GM12878 (cell line): ENCODE results near the gene NEK3. TPM values are rescaled to one million over a fixed set of nuclear protein-coding genes. Genes with fewer than 3 reads are reported as not detected.
"Not testable (repeated sequence)": the region's sequence is repeated elsewhere in the genome, so short reads cannot be mapped to it uniquely, and the experiment has no call there.

Experiments used
- ATAC-seq: fragments of 200-7000 bp; cut with Tn5 transposase; 3 replicates; pipeline ENCODE4 v1.9.1; 2020; ENCODE audit warnings: mild to moderate bottlenecking, moderate library complexity
- BruUV-seq: library from RNA; stranded (reverse); fragments of 400-500 nt; replicated peaks from 2 replicates; lab custom pipeline; 2021; lab: Mats Ljungman, UMichigan
- CTCF ChIA-PET: fragments of 300-600 bp; sonication (Branson Sonifier 250); formaldehyde crosslinking; extraction: SDS; loops from one replicate; lab custom pipeline; 2021; ENCODE audit warnings: inconsistent platforms; lab: Yijun Ruan, JAX
- POLR2A ChIA-PET: fragments of 350-600 bp; formaldehyde crosslinking; extraction: SDS; loops from one replicate; lab custom pipeline; 2021; ENCODE audit warnings: inconsistent platforms; lab: Charles Lee
- RAD21 ChIA-PET: fragments of 300-600 bp; sonication (Branson Sonifier 250); formaldehyde crosslinking; loops from one replicate; lab custom pipeline; 2023; ENCODE audit warnings: antibody characterized with exemption; ENCODE audit not compliant: unreplicated experiment; lab: Charles Lee
- SMC1A ChIA-PET: fragments of 300-600 bp; sonication (Branson Sonifier 250); formaldehyde crosslinking; loops from one replicate; lab custom pipeline; 2023; ENCODE audit not compliant: unreplicated experiment, uncharacterized antibody; lab: Charles Lee
- DNase-seq: peaks from one replicate; pipeline ENCODE4 v3.0.0-alpha.2; 2011; ENCODE audit warnings: low read depth, low spot score
- FAIRE-seq: peaks from 3 replicates; lab custom pipeline; 2011; peaks lifted over from hg19 to GRCh38; lab: Jason Lieb, UNC
- H2AFZ ChIP-seq: 2 replicates; pipeline ENCODE4 v1.6.0; 2011; ENCODE audit warnings: low read depth, low read length, control low read depth; ENCODE audit not compliant: control insufficient read depth
- H3K27ac ChIP-seq: 2 replicates; pipeline ENCODE4 v1.5.1; 2011; ENCODE audit warnings: control low read depth; ENCODE audit not compliant: control insufficient read depth, insufficient read depth
- H3K27me3 ChIP-seq, 2 experiments: replicated peaks in 1 of 2; 2 replicates each; pipeline versions ENCODE4 v1.6.0 to v1.6.1; 2011; ENCODE audit warnings: low read length in 1 of 2; ENCODE audit not compliant: control insufficient read depth in 2 of 2, insufficient read depth in 2 of 2
- H3K36me3 ChIP-seq, 2 experiments: 2 replicates each; pipeline ENCODE4 v1.5.1; 2011; ENCODE audit warnings: low read length in 1 of 2; ENCODE audit not compliant: control insufficient read depth in 2 of 2, insufficient read depth in 2 of 2
- H3K4me1 ChIP-seq: 2 replicates; pipeline ENCODE4 v1.6.1; 2011; ENCODE audit warnings: mild to moderate bottlenecking, low read length, moderate library complexity, mixed read lengths; ENCODE audit not compliant: control insufficient read depth, insufficient read depth
- H3K4me2 ChIP-seq: 2 replicates; pipeline ENCODE4 v1.6.0; 2011; ENCODE audit warnings: control low read depth; ENCODE audit not compliant: control insufficient read depth, insufficient read depth
- H3K4me3 ChIP-seq: fragments of 200-600 bp; sonication (generic); 2 replicates; pipeline ENCODE4 v1.5.1; 2016
- H3K79me2 ChIP-seq: 2 replicates; pipeline ENCODE4 v1.6.0; 2011; ENCODE audit warnings: low read length; ENCODE audit not compliant: control insufficient read depth, insufficient read depth
- H3K9ac ChIP-seq: 2 replicates; pipeline ENCODE4 v1.8.0; 2011; ENCODE audit warnings: low read length, control low read depth, mixed read lengths; ENCODE audit not compliant: control insufficient read depth, insufficient read depth
- H3K9me3 ChIP-seq: replicated peaks from 3 replicates; pipeline ENCODE4 v1.5.1; 2011; ENCODE audit warnings: mild to moderate bottlenecking, low read length; ENCODE audit not compliant: control insufficient read depth, insufficient read depth
- H4K20me1 ChIP-seq: 2 replicates; pipeline ENCODE4 v1.6.0; 2011; ENCODE audit not compliant: control insufficient read depth, insufficient read depth
- BHLHE40 ChIP-seq, 2 experiments: fragments of 450-650 bp in 1 of 2; IDR thresholded peaks; 2 replicates each; pipeline ENCODE4 v1.6.1; 2011 to 2017; ENCODE audit warnings: low read depth in 2 of 2, borderline replicate concordance in 1 of 2, improper control_type of control experiment in 1 of 2, low read length in 1 of 2, mild to moderate bottlenecking in 1 of 2
- MEF2B ChIP-seq: fragments of 450-650 bp; IDR thresholded peaks from 2 replicates; pipeline ENCODE4 v1.6.1; 2018; ENCODE audit warnings: mild to moderate bottlenecking, moderate library complexity; ENCODE audit not compliant: partially characterized antibody, poor library complexity, severe bottlenecking
- MTA2 ChIP-seq: fragments of 450-650 bp; IDR thresholded peaks from 2 replicates; pipeline ENCODE4 v1.6.1; 2016; ENCODE audit warnings: low read depth, mild to moderate bottlenecking, moderate library complexity
- STAT1 ChIP-seq: fragments of 450-650 bp; conservative IDR thresholded peaks from 2 replicates; pipeline ENCODE4 v1.6.1; 2014; ENCODE audit warnings: antibody characterized with exemption, mild to moderate bottlenecking
- WGBS: methylation state at CpG from one replicate; pipeline ENCODE4 v1.1.6; 2016; ENCODE audit warnings: low lambda C conversion rate; ENCODE audit not compliant: insufficient replicate concordance, insufficient coverage; ENCODE audit errors: missing lambda C conversion rate; 5-methylcytosine and 5-hydroxymethylcytosine counted together
- in situ Hi-C: fragments of 300-500 bp; cut with MboI; formaldehyde crosslinking; loops from 9 replicates; pipeline ENCODE4 v1.14.3; 2018; ENCODE audit warnings: mixed read lengths
- intact Hi-C: fragments of 100-400 bp; cut with micrococcal nuclease; formaldehyde crosslinking; loops from one replicate; pipeline ENCODE4 v1.14.2; 2022; ENCODE audit not compliant: unreplicated experiment
- polyA plus RNA-seq, 11 experiments: library from polyadenylated mRNA; depleted of rRNA in 4 of 11; unstranded in 6 of 11; stranded (reverse) in 5 of 11; fragments of >200 nt; fragmentation: Nextera tagmentation in 4 of 11; fragmentation: Illumina TruSeq in 1 of 11; extraction: Ambion mirVana in 4 of 11; extraction: Trizol in 1 of 11; gene quantifications; 1 replicate in 1 of 11; 2 replicates in 10 of 11; pipeline versions ENCODE4 v1.2.1 to v1.2.3, GENCODE V29; 2011 to 2016; ENCODE audit warnings: inconsistent platforms in 2 of 11, missing spikeins in 2 of 11, low read depth in 1 of 11
- total RNA-seq, 4 experiments: library from RNA; depleted of rRNA in 3 of 4; stranded (reverse); fragments of >200 nt in 3 of 4; fragmentation: Illumina TruSeq in 1 of 4; extraction: Trizol in 1 of 4; gene quantifications; 2 replicates each; pipeline versions ENCODE4 v1.2.1 to v1.2.3, GENCODE V29; 2013 to 2021
- TF ChIP-seq, protein P1 (sequence below): IDR thresholded peaks from 2 replicates; pipeline ENCODE4 v1.6.1; 2011; ENCODE audit warnings: low read depth, low read length, improper control_type of control experiment, borderline replicate concordance
- TF ChIP-seq, protein P2 (sequence below): fragments of 450-650 bp; conservative IDR thresholded peaks from 2 replicates; pipeline ENCODE4 v1.6.1; 2017; ENCODE audit warnings: mild to moderate bottlenecking, moderate library complexity

The NEK3 gene
- total and polyA plus RNA-seq, 10 of the 15 experiments (the other 5 are each of a cell fraction or from before 2014, with no cell fraction given) = 2.9 to 9.3 (median 5.9) TPM

DNA sequence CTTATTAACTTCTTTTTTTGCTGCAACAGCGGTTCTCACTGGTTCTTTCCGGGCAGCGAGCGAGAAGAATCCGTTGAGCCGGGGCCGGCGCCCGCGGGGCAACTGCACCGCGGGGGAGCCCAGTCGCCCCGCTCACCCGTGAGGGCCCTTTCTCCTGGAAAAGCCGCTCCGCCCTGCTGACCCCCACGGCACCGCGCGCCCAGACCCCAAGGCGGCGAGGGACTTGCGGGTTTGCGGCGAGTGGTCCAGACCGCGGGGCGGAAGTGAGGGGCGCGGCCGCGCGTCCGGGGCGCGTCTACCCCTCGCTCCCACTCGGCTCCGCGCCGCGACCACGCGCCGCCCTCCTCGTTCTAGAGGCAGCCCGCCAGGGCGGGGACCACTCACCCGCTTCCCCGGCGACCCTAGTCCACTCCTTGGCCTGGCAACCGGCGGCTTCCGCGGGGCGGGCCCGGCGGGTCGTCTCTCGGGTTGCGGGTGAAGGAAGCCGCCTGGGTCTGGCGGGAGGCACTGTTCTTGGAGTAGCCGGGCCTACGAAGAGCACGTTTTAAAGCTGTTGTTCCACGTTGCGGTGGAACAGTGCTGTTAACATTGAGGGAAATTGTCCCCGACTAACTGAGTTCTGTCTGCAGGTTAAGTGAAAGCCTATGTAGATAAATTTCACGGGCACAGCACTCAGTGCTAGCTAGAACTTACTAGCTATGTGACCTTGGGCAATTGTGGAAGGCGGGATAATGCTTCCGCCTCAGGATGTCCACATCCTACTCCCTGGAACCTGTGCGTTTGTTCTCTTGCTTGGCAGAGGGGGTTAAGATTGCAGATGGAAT, at the start of gene NEK3 (continued):
- peak in 1 of 2 experiments; percentile 63; a peak in 1 of 4 replicates for TF ChIP-seq BHLHE40 (IDR thresholded peaks at IDR 0.05; ENCODE audit: borderline replicate concordance in 1 of 2, low read depth in 2 of 2, low read length in 1 of 2)
- no peak for TF ChIP-seq STAT1
- TF ChIP-seq MEF2B = peak; percentile 27
- TF ChIP-seq, protein P1, sequence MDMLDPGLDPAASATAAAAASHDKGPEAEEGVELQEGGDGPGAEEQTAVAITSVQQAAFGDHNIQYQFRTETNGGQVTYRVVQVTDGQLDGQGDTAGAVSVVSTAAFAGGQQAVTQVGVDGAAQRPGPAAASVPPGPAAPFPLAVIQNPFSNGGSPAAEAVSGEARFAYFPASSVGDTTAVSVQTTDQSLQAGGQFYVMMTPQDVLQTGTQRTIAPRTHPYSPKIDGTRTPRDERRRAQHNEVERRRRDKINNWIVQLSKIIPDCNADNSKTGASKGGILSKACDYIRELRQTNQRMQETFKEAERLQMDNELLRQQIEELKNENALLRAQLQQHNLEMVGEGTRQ = no peak
- TF ChIP-seq, protein P2, sequence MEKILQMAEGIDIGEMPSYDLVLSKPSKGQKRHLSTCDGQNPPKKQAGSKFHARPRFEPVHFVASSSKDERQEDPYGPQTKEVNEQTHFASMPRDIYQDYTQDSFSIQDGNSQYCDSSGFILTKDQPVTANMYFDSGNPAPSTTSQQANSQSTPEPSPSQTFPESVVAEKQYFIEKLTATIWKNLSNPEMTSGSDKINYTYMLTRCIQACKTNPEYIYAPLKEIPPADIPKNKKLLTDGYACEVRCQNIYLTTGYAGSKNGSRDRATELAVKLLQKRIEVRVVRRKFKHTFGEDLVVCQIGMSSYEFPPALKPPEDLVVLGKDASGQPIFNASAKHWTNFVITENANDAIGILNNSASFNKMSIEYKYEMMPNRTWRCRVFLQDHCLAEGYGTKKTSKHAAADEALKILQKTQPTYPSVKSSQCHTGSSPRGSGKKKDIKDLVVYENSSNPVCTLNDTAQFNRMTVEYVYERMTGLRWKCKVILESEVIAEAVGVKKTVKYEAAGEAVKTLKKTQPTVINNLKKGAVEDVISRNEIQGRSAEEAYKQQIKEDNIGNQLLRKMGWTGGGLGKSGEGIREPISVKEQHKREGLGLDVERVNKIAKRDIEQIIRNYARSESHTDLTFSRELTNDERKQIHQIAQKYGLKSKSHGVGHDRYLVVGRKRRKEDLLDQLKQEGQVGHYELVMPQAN = peak; percentile 49
- TF ChIP-seq MTA2 = peak; percentile 11; the same call in 1 of the 2 replicates

DNA sequence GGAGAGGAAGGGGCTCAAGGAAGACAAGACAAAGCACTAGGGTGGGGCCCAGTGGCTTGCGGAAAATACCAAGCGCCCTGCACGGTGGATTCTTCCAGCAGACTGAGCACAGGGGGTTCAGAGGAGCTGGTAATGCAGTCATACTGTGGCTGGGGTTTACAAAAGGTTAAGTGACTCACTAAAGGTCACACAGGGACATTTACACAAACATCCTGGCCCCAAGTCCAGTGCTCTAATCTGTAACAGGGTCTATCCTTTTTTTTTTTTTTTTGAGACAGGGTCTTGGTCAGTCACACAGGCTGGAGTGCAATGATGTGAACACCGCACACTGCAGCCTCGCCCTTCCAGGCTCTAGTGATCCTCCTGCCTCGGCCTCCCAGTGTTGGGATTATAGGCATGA, 49.0 kb upstream of the NEK3 start:
- H3K27ac ChIP-seq, H3K4me3 ChIP-seq, H3K9ac ChIP-seq, H4K20me1 ChIP-seq, BruUV-seq, CTCF ChIA-PET, intact Hi-C loops, H3K4me1 ChIP-seq, H3K4me2 ChIP-seq, H3K36me3 ChIP-seq, H3K79me2 ChIP-seq, RAD21 ChIA-PET, H3K27me3 ChIP-seq, H2AFZ ChIP-seq, FAIRE-seq, H3K9me3 ChIP-seq, in situ Hi-C loops, DNase-seq, POLR2A ChIA-PET, SMC1A ChIA-PET: not testable (repeated sequence)
- WGBS = 48% methylated on average over 6 of the region's 6 CpGs
- ATAC-seq = peak; percentile 47; the same call in 2 of the 3 replicates

DNA sequence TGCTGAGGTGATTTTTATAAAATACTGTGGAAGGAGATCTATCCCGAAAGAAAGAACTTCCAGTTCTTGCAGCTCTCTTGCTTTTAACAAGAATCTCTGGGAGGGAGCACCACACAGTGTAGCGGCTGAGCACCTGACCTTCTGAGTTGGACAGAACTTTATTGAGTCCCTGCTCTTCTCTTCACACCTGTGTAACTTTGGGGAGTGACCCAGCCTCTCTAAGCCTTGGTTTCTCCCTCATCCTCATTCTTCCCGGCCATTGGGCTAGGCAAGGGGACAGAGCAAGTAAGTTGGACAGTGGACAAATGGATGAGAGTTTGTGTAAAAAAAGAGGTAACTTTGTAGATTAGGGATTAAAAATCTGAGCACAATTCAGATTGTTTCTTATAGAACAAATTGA, 48.5 kb upstream of the NEK3 start:
- BruUV-seq, intact Hi-C loops, SMC1A ChIA-PET, in situ Hi-C loops, POLR2A ChIA-PET, H3K4me2 ChIP-seq, H3K79me2 ChIP-seq, H3K4me1 ChIP-seq, RAD21 ChIA-PET, FAIRE-seq, H3K9me3 ChIP-seq, H3K4me3 ChIP-seq, H2AFZ ChIP-seq, H3K27ac ChIP-seq, CTCF ChIA-PET, H4K20me1 ChIP-seq, H3K9ac ChIP-seq, H3K36me3 ChIP-seq, DNase-seq, H3K27me3 ChIP-seq, ATAC-seq: not testable (repeated sequence)
- 46% methylated on average over 2 of the region's 3 CpGs for WGBS
